KMS-11 (cell line): ENCODE measurements around the gene SMC6.

Experiments
- H2AFZ ChIP-seq: fragments of 200-600 bp; sonication (generic); 2 replicates; pipeline ENCODE4 v1.6.1; 2016; ENCODE audit warnings: antibody characterized with exemption, mixed run types, low read depth
- H3K27ac ChIP-seq: fragments of 200-600 bp; sonication (generic); 2 replicates; pipeline ENCODE4 v1.6.1; 2016; ENCODE audit warnings: mild to moderate bottlenecking, mixed run types
- H3K27me3 ChIP-seq: fragments of 200-600 bp; sonication (generic); 2 replicates; pipeline ENCODE4 v1.6.1; 2017; ENCODE audit warnings: mild to moderate bottlenecking, low read depth, mixed run types, moderate library complexity; ENCODE audit not compliant: insufficient read depth
- H3K36me3 ChIP-seq: fragments of 200-600 bp; sonication (generic); 2 replicates; pipeline ENCODE4 v1.6.1; 2017; ENCODE audit warnings: mild to moderate bottlenecking, mixed run types; ENCODE audit not compliant: insufficient read depth
- H3K4me1 ChIP-seq: fragments of 200-600 bp; sonication (generic); 2 replicates; pipeline ENCODE4 v1.6.1; 2016; ENCODE audit warnings: mild to moderate bottlenecking, low read depth, mixed run types; ENCODE audit not compliant: poor library complexity, severe bottlenecking
- H3K4me2 ChIP-seq: fragments of 200-600 bp; sonication (generic); 2 replicates; pipeline ENCODE4 v1.7.0; 2016; ENCODE audit warnings: mild to moderate bottlenecking, mixed run types
- H3K4me3 ChIP-seq: fragments of 200-600 bp; sonication (generic); IDR thresholded peaks from 2 replicates; pipeline ENCODE4 v1.6.1; 2017; ENCODE audit warnings: low read depth, low read length, mixed read lengths; ENCODE audit not compliant: insufficient read depth
- H3K79me2 ChIP-seq: fragments of 200-600 bp; sonication (generic); 2 replicates; pipeline ENCODE4 v1.6.1; 2016; ENCODE audit warnings: low read depth, mixed run types; ENCODE audit not compliant: insufficient read depth
- H3K9ac ChIP-seq: fragments of 200-600 bp; sonication (generic); 2 replicates; pipeline ENCODE4 v1.6.1; 2016; ENCODE audit warnings: mild to moderate bottlenecking, mixed run types
- H4K20me1 ChIP-seq: fragments of 200-600 bp; sonication (generic); 2 replicates; pipeline ENCODE4 v1.6.1; 2016; ENCODE audit warnings: mild to moderate bottlenecking, mixed run types; ENCODE audit not compliant: insufficient read depth
- CTCF ChIP-seq: fragments of 200-600 bp; sonication (generic); conservative IDR thresholded peaks from 2 replicates; pipeline ENCODE4 v1.6.1; 2017; ENCODE audit warnings: low read depth, mild to moderate bottlenecking, antibody characterized with exemption, low read length, moderate library complexity, mixed read lengths

The SMC6 gene

GRCh38 chr2:17614174-17614930, 139.3 kb downstream of the SMC6 start:
- H3K27me3 ChIP-seq = no peaks in the 10 kb centered on the region
- no peaks in the 10 kb centered on the region for H3K79me2 ChIP-seq
- H3K36me3 ChIP-seq = no peaks in the 10 kb centered on the region
- TF ChIP-seq CTCF = no peak
- no peaks in the 10 kb centered on the region for H3K4me1 ChIP-seq
- no peak overlapping the region for H2AFZ ChIP-seq
- H4K20me1 ChIP-seq = no peaks in the 10 kb centered on the region
- H3K4me3 ChIP-seq = no peak overlapping the region
- no peak overlapping the region for H3K27ac ChIP-seq
- no peak overlapping the region for H3K4me2 ChIP-seq
- no peak overlapping the region for H3K9ac ChIP-seq
